T-helper 1 cell treated with Interleukin-12 subunit alpha and Interleukin-12 subunit beta and Interleukin-4 antibody, amounts not matched to agents 30 μg/mL and 1 μg/mL, for 36 hours (primary cell): ENCODE data around the gene PARD3.
"Not testable (repeated sequence)": the region's sequence is repeated elsewhere in the genome, so short reads cannot be mapped to it uniquely, and the experiment has no call there.

Experiments
- H3K27ac Mint-ChIP-seq: one replicate; pipeline ENCODE4 v1.8.0; 2021; ENCODE audit warnings: mild to moderate bottlenecking, mixed read lengths
- H3K27me3 Mint-ChIP-seq: one replicate; pipeline ENCODE4 v1.8.0; 2021; ENCODE audit warnings: low read depth, mixed read lengths
- H3K36me3 Mint-ChIP-seq: one replicate; pipeline ENCODE4 v1.8.0; 2021; ENCODE audit warnings: low read depth, mixed read lengths
- H3K4me1 Mint-ChIP-seq: one replicate; pipeline ENCODE4 v1.8.0; 2021; ENCODE audit warnings: low read depth, mixed read lengths
- H3K4me3 Mint-ChIP-seq: one replicate; pipeline ENCODE4 v1.8.0; 2021; ENCODE audit warnings: mild to moderate bottlenecking, moderate library complexity, mixed read lengths
- H3K9me3 Mint-ChIP-seq: one replicate; pipeline ENCODE4 v1.8.0; 2021; ENCODE audit warnings: mixed read lengths

The PARD3 gene

DNA sequence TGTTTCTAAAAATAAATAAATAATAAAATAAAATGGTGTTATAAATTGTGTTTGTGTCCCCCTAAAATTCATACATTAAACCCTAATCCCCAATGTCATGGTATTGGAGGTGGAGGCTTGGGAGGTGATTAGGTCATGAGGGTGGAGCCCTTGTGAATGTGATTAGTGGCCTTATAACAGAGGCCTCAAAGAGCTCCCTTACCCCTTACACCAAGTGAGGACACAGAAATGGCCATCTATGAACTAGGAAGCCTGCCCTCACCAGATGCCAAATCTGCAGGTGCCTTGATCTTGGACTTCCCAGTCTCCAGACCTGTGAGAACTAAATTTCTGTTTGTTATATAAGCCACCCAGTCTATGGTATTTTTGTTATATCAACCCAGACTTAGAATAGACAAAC is 738.7 kb downstream of the PARD3 start:
- Mint-ChIP-seq H3K4me3 (no peak overlapping the region), H3K27me3 (no peaks in the 10 kb centered on the region), H3K36me3 (no peaks in the 10 kb centered on the region), H3K4me1 (no peaks in the 10 kb centered on the region), H3K27ac (no peak overlapping the region), H3K9me3 (peaks cover 4% of the 10 kb centered on the region)

GRCh38 chr10:34075254-34075926 is 739.7 kb downstream of the PARD3 start:
- no peak overlapping the region for H3K4me3 Mint-ChIP-seq
- no peak overlapping the region for H3K27ac Mint-ChIP-seq
- H3K4me1 Mint-ChIP-seq = no peaks in the 10 kb centered on the region

DNA sequence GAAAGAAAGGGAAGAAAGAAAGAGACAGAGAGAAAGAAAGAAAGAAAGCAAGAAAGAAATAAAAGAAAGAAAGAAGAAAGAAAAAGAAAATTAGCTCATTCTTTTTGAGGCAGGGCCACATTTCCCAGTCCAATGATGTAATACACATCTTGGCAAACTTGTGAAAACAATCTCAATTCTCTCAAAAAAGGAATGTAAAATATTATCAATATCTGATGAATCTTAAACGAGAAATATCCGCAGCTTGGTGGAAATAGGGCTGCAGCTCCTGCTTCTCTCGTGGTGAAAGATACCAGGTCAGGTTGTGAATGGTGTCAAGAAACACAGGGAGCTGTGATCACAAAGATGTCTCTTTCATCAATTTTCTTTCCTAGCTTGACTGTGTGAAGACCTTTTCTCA is 741.0 kb downstream of the PARD3 start:
- no peak overlapping the region for H3K4me3 Mint-ChIP-seq
- no peak overlapping the region for H3K27ac Mint-ChIP-seq
- no peaks in the 10 kb centered on the region for H3K9me3 Mint-ChIP-seq
- H3K4me1 Mint-ChIP-seq = no peaks in the 10 kb centered on the region
- no peaks in the 10 kb centered on the region for H3K36me3 Mint-ChIP-seq
- no peaks in the 10 kb centered on the region for H3K27me3 Mint-ChIP-seq

More at GRCh38 chr10:34075254-34075926, 739.7 kb downstream of the PARD3 start:
- H3K9me3 Mint-ChIP-seq = no peaks in the 10 kb centered on the region
- no peaks in the 10 kb centered on the region for H3K27me3 Mint-ChIP-seq
- no peaks in the 10 kb centered on the region for H3K36me3 Mint-ChIP-seq

DNA sequence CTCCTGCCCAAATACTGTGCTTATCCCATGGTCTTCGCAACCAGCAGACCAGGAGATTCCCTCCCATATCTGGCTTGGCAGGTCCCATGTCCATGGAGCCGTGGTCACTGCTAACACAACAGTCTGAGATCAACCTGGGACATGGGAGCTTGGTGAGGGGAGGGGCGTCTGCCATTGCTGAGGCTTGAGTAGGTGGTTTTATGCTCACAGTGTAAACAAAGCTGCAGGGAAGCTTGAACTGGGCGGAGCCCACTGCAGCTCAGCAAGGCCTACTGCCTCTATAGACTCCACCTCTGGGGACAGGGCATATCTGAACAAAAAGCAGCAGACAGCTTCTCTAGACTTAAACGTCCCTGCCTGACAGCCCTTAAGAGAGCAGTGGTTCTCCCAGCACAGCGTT is 747.4 kb downstream of the PARD3 start:
- not testable (repeated sequence) for H3K4me1 Mint-ChIP-seq, H3K27ac Mint-ChIP-seq, H3K36me3 Mint-ChIP-seq, H3K27me3 Mint-ChIP-seq, H3K4me3 Mint-ChIP-seq
- peaks cover 22% of the 10 kb centered on the region for H3K9me3 Mint-ChIP-seq

DNA sequence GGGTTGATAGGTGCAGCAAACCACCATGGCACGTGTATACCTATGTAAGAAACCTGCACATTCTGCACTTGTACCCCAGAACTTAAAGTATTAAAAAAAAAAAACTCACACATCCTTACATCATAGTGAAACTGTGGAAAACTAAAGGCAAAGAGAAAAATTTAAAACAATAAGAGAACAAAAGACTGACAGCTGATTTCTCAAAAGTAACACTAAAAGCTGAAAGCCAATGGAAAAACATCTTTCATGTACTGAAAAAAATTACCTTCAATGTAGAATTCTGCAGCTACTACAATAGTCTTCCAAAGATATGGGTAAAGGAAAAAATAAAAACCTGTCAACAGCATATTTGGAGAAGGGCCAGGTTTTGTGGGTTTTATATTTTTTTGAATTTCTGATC is 751.5 kb downstream of the PARD3 start:
- Mint-ChIP-seq H3K9me3 (peaks cover 26% of the 10 kb centered on the region), H3K27me3 (no peaks in the 10 kb centered on the region), H3K4me3 (no peak overlapping the region), H3K4me1 (no peaks in the 10 kb centered on the region), H3K36me3 (no peaks in the 10 kb centered on the region), H3K27ac (no peak overlapping the region)

DNA sequence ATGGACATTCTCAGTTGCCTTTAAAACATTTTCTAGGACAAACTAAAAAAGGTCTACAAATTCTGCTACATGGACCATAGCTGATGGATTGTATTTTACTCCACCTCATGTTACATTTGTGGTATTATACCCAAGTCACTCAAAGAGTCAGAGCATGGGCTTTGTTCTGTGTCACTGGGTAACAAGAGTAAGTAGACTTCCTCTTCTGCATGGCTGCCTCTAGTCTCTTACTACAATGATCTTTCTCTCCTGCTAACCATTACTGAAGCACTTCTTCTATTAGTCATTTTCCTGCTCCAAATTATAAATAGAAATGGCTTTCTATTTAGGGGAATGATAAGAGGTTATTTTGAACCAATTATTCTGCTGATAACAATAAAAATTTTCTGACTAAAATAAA is 753.3 kb downstream of the PARD3 start:
- no peaks in the 10 kb centered on the region for H3K27me3 Mint-ChIP-seq
- H3K4me3 Mint-ChIP-seq = no peak overlapping the region
- H3K36me3 Mint-ChIP-seq = no peaks in the 10 kb centered on the region
- no peaks in the 10 kb centered on the region for H3K4me1 Mint-ChIP-seq
- H3K27ac Mint-ChIP-seq = no peak overlapping the region
- peaks cover 25% of the 10 kb centered on the region for H3K9me3 Mint-ChIP-seq
